ENCODE results near the gene E2F4.

Gene E2F4

DNA sequence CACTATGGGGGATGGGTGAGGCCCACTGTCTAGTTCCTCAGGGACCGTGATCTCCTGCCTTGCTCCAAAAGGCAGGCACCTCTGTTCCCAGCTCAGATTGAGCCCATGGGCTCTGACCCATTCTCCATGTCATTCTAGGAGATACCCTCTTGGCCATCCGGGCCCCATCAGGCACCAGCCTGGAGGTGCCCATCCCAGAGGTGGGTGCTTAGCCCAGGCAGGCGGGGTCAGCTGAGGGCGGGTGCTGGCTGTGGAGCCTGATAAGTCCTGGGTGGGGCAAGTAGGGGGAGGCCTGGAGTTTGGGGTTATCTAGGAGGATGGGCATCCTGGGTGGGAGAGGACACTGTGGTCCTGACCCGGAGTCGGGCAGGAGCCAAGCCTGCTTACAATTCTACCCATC is 2.3 kb downstream of the E2F4 start:
- DNase-seq: no peak

- DNase-seq: no peak
Measured at GRCh38 chr16:67195676-67196075, 3.7 kb downstream of the E2F4 start.

DNA sequence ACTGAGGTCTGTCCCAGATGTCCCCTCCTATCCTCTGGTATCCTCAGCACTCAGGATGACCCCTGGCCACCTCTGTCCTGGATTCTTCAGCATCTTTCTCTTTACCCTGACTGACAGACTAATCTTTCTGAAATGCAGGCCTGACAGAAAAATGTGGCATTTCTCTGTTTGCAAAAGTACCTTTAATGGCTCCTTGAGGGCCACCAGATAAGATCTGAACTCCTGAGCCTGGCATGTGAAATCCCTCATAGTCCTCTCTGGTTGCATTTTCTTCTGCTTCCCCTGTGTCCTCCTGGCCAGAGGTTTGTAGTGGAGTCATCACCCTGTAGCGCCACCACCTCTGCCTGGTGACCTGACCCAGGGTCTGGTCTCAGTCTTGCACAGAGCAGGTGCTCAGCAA is 4.9 kb downstream of the E2F4 start:
- no peak for DNase-seq

GRCh38 chr16:67197704-67198103 is 5.7 kb downstream of the E2F4 start:
- no peak for DNase-seq

DNA sequence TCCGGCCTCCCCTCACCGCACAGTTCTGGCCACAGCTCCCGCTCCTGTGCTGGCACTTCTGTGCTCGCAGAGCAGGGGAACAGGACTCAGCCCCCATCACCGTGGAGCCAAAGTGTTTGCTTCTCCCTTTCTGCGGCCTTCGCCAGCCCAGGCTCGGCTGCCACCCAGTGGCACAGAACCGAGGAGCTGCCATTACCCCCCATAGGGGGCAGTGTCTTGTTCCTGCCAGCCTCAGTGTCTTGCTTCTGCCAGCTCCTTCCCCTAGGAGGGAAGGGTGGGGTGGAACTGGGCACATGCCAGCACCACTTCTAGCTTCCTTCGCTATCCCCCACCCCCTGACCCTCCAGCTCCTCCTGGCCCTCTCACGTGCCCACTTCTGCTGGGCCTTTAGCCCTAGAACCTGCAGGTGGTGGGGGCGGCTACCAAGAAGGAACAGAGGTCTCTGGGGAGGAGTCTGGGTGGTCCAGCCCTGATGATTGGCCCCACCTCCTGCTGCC is 6.3 kb downstream of the E2F4 start:
- DNase-seq: peak; percentile 42

GRCh38 chr16:67199011-67199807 is 7.3 kb downstream of the E2F4 start, which contains the start of gene ELMO3:
ELMO3 (plus strand) TSS chr16:67199131; CDS start chr16:67199327, 196 bp downstream.
- DNase-seq: no peak

DNA sequence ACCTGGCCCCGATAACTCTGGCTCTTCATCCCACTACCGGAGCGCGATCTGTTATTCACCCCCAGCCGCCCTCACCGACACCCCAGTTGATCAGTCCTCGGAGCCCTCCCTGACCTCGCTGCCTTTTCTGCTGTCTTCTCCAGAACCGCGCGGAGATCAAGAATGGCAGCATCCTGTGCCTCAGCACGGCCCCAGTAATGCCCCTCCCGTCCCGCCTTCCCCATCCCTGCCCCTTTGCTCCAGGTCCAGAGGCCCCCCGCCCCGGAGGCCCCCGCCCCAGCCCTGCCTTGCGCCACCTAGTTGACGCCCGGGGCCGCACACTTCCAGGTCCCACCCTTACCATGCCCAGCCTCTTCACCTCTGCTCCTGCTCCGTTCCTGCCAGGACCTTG is 7.8 kb downstream of the E2F4 start:
- DNase-seq: no peak

GRCh38 chr16:67200491-67200890 is 8.5 kb downstream of the E2F4 start:
- no peak for DNase-seq

DNA sequence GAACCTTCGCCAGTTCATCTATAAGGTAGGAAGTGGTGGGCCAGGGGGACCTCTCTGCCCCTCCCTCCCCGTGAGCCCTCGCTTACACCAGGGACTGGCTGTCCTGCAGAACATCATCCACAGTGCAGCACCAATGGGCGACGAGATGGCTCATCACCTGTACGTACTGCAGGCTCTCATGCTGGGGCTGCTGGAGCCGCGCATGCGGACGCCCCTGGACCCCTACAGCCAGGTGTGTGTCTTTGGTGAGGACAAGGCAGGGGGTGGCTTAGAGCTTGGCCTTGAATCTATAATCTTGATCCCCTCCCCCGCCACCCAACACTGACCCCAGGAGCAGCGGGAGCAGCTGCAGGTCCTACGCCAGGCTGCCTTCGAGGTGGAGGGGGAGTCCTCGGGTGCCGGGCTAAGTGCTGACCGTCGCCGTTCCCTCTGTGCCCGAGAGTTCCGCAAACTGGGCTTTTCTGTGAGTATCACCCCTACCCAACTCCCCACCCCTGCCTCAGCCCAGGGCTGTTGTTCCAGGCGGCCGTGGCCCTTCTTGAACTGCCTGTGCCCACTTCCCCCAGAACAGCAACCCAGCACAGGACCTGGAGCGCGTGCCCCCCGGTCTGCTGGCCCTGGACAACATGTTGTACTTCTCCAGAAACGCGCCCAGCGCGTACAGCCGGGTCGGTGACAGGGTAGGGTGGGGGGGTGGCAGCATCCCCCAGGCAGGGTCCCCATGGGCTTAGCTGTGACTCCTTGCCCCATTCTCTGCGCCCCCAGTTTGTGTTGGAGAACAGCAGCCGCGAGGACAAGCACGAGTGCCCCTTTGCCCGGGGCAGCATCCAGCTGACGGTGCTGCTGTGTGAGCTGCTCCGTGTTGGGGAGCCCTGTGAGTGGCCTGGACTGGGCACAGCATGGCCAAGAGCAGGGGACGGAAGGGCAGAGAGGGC is 9.7 kb downstream of the E2F4 start:
- no peak for DNase-seq

DNA sequence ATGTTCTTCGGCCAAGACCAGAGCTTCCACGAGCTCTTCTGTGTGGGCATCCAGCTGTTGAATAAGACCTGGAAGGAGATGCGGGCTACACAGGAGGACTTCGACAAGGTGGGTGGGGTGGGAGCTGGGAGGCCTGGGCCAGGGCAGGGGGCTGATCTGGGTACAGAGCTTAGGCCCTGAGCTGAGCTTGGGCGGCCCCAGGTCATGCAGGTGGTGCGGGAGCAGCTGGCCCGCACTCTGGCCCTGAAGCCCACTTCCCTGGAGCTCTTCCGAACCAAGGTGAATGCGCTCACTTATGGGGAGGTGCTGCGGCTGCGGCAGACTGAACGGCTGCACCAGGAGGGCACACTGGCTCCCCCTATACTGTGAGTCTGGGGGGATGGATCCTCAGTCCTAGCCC is 10.5 kb downstream of the E2F4 start:
- no peak for DNase-seq

- DNase-seq: no peak
Measured at GRCh38 chr16:67202956-67203493, 11.1 kb downstream of the E2F4 start.

GRCh38 chr16:67204076-67204475 is 12.1 kb downstream of the E2F4 start:
- no peak for DNase-seq

GRCh38 chr16:67206129-67206837 is 14.3 kb downstream of the E2F4 start:
- no peak for DNase-seq

GRCh38 chr16:67206838-67207248 is 14.9 kb downstream of the E2F4 start:
- DNase-seq: no peak

GRCh38 chr16:67207249-67208091 is 15.5 kb downstream of the E2F4 start:
- no peak for DNase-seq

- DNase-seq: no peak
Measured at GRCh38 chr16:67208154-67208896, 16.4 kb downstream of the E2F4 start.

GRCh38 chr16:67209565-67209964 is 17.6 kb downstream of the E2F4 start:
- no peak for DNase-seq

GRCh38 chr16:67210069-67210937 is 18.3 kb downstream of the E2F4 start:
- DNase-seq: no peak

DNA sequence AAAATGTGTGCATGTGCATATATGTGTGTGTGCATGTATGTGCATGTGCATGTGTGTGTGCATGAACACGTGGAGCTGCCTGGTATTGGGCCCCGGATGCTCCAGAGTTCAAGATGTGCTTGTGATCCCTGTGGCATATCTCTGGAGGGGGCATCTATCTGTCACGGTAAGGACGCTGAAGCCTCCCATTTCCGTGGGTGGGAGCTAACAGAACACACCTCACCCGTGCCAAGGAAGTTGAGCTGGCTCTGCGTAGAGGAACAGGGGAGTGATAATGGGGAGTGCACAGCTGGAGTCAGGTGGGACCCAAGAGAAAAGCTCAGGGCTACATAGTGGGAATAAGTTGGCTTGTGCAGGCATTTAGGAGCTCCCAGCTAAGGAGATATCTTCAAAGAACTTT is 19.7 kb downstream of the E2F4 start:
- no peak for DNase-seq

DNA sequence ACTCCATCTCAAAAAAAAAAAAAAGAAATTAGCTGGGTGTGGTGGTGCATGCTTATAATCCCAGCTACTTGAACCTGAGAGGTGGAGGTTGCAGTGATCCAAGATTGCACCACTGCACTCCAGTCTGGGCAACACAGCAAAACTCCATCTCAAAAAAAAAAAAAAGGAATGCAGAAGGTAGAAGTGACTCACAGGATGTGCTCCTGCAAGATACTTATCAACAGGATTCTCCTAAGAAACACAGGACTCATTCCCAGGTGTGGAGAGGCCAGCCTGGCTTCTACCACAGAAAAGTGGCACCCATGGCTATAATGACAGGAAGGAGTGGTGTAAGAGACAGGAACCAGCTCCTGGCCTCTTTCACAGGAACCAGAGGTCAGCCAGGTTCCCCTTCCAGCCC is 20.8 kb downstream of the E2F4 start:
- no peak for DNase-seq
